HepG2 (cell line): Measurements from ENCODE around the gene GRIK2. TPM values are rescaled to one million over a fixed set of nuclear protein-coding genes. Genes with fewer than 3 reads are reported as not detected.
A peak's percentile ranks its signal among the peaks of the same experiment; 100 is the strongest.

Experiments
- ARID5B ChIP-seq: IDR thresholded peaks from 2 replicates; pipeline ENCODE4 v1.4.0; 2020; ENCODE audit warnings: mild to moderate bottlenecking, missing genetic modification reagents
- CTCF ChIP-seq: sonication (generic); formaldehyde crosslinking; IDR thresholded peaks from 2 replicates; pipeline ENCODE4 v1.5.0; 2020; ENCODE audit warnings: mild to moderate bottlenecking, missing genetic modification reagents, moderate library complexity
- ETV5 ChIP-seq: IDR thresholded peaks from 2 replicates; pipeline ENCODE4 v1.6.1; 2018; ENCODE audit warnings: missing biosample characterization, missing genetic modification reagents, inconsistent platforms, borderline replicate concordance
- NCOA5 ChIP-seq: sonication (generic); formaldehyde crosslinking; IDR thresholded peaks from 2 replicates; pipeline ENCODE4 v1.4.0; 2020; ENCODE audit warnings: missing genetic modification reagents
- RXRA ChIP-seq: sonication (generic); formaldehyde crosslinking; IDR thresholded peaks from 2 replicates; pipeline ENCODE4 v1.5.1; 2020; ENCODE audit warnings: missing genetic modification reagents
- SKI ChIP-seq: fragments of 450-650 bp; IDR thresholded peaks from one replicate; pipeline ENCODE4 v1.6.1; 2018; ENCODE audit warnings: mild to moderate bottlenecking; ENCODE audit not compliant: partially characterized antibody
- SNAPC5 ChIP-seq: sonication (generic); formaldehyde crosslinking; IDR thresholded peaks from 2 replicates; pipeline ENCODE4 v1.8.1; 2023; ENCODE audit warnings: mild to moderate bottlenecking, missing genetic modification reagents, borderline replicate concordance
- SOX5 ChIP-seq: IDR thresholded peaks from 2 replicates; pipeline ENCODE4 v1.6.1; 2016; ENCODE audit warnings: borderline replicate concordance
- SSRP1 ChIP-seq: IDR thresholded peaks from 2 replicates; pipeline ENCODE4 v1.6.1; 2016; ENCODE audit warnings: control low read depth
- THAP11 ChIP-seq: IDR thresholded peaks from 2 replicates; pipeline ENCODE4 v1.6.1; 2016; ENCODE audit warnings: missing biosample characterization, missing genetic modification reagents
- ZBTB1 ChIP-seq: sonication (generic); formaldehyde crosslinking; IDR thresholded peaks from 2 replicates; pipeline ENCODE4 v1.4.0; 2020; ENCODE audit warnings: missing genetic modification reagents, borderline replicate concordance
- ZNF337 ChIP-seq: sonication (generic); formaldehyde crosslinking; IDR thresholded peaks from 2 replicates; pipeline ENCODE4 v1.5.1; 2020; ENCODE audit warnings: missing genetic modification reagents, low read depth, mild to moderate bottlenecking, borderline replicate concordance
- ZNF33B ChIP-seq: sonication (generic); formaldehyde crosslinking; IDR thresholded peaks from 2 replicates; pipeline ENCODE4 v1.5.1; 2020; ENCODE audit warnings: mild to moderate bottlenecking, missing genetic modification reagents
- ZNF646 ChIP-seq: sonication (generic); formaldehyde crosslinking; IDR thresholded peaks from 2 replicates; pipeline ENCODE4 v1.9.0; 2021; ENCODE audit warnings: mild to moderate bottlenecking, missing genetic modification reagents
- ZSCAN5A ChIP-seq: sonication (generic); formaldehyde crosslinking; IDR thresholded peaks from 2 replicates; pipeline ENCODE4 v1.8.0; 2022; ENCODE audit warnings: mild to moderate bottlenecking, missing genetic modification reagents, borderline replicate concordance
- polyA plus RNA-seq, 8 experiments: library from polyadenylated mRNA; depleted of rRNA in 3 of 8; stranded (reverse) in 7 of 8; unstranded in 1 of 8; fragments of >200 nt; fragmentation: Illumina TruSeq in 4 of 8; extraction: Trizol in 4 of 8; gene quantifications; 2 replicates each; pipeline versions ENCODE4 v1.2.1 to v1.2.3, GENCODE V29; 2011 to 2016; ENCODE audit warnings: low read depth in 4 of 8, missing spikeins in 1 of 8, mixed read lengths in 1 of 8; ENCODE audit not compliant: insufficient read depth in 1 of 8
- total RNA-seq, 5 experiments: library from RNA; depleted of rRNA; stranded (reverse); fragments of >200 nt; fragmentation: Illumina TruSeq; extraction: Trizol; gene quantifications; 2 replicates each; pipeline ENCODE4 v1.2.3, GENCODE V29; 2016; ENCODE audit warnings: low read depth in 1 of 5

The GRIK2 gene
- total and polyA plus RNA-seq, 2 of the 13 experiments (the other 11 are each of a cell fraction or from before 2014, with no cell fraction given): not detected

- peak; percentile 29; the same call in 1 of the 2 replicates for TF ChIP-seq ARID5B (CRISPR knock-in tag)
- no peak for TF ChIP-seq ZSCAN5A (CRISPR knock-in tag)
- TF ChIP-seq ZNF33B (CRISPR knock-in tag): no peak
- TF ChIP-seq ZNF646 (CRISPR knock-in tag): peak; percentile 91
- TF ChIP-seq THAP11 (CRISPR knock-in tag): no peak
- no peak for TF ChIP-seq SSRP1 (CRISPR knock-in tag)
- TF ChIP-seq SOX5: peak; percentile 62; the same call in 1 of the 2 replicates
- no peak for TF ChIP-seq ETV5 (CRISPR knock-in tag)
- TF ChIP-seq RXRA (CRISPR knock-in tag): no peak
- TF ChIP-seq ZNF337: no peak
- TF ChIP-seq CTCF (CRISPR knock-in tag): no peak
- TF ChIP-seq ZBTB1: no peak
- peak; percentile 39 for TF ChIP-seq SKI
- TF ChIP-seq SNAPC5: no peak
- TF ChIP-seq NCOA5: no peak
Observed at GRCh38 chr6:101608703-101609102, 215.2 kb downstream of the GRIK2 start (continued).
